ENCODE data around the gene HARS2. TPM values are rescaled to one million over a fixed set of nuclear protein-coding genes. Genes with fewer than 3 reads are reported as not detected.
A peak's percentile ranks its signal among the peaks of the same experiment; 100 is the strongest.
"Not testable (repeated sequence)": the region's sequence is repeated elsewhere in the genome, so short reads cannot be mapped to it uniquely, and the experiment has no call there.

The HARS2 gene
- total RNA-seq, 1 experiment from 2014 or later = 53.0 TPM

DNA sequence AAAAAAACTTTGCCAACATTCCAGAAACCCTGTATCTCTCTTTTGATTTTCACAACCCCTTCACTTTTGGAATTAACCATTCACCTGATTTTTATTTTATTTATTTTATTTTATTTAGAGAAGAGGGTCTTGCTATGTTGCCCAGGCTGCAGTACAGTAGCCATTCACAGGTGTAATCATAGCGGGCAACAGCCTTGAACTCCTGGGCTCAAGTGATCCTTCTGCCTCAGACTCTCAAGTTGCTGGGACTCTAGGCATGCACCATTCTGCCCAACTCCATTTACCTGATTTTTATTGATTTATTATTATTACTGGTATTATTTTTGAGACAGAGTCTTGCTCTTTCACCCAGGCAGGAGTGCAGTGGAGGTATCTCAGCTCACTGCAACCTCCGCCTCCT, 25.0 kb downstream of the HARS2 start:
- not testable (repeated sequence) for H3K36me3 ChIP-seq; H3K27me3 ChIP-seq (replicated peaks); H3K4me1 ChIP-seq (replicated peaks); H3K9me3 ChIP-seq (replicated peaks); H3K27ac ChIP-seq; H3K4me3 ChIP-seq
- DNase-seq (ENCODE audit: low read depth in 1 of 2, low spot score in 2 of 2) = peak in 1 of 2 experiments; percentile 25

DNA sequence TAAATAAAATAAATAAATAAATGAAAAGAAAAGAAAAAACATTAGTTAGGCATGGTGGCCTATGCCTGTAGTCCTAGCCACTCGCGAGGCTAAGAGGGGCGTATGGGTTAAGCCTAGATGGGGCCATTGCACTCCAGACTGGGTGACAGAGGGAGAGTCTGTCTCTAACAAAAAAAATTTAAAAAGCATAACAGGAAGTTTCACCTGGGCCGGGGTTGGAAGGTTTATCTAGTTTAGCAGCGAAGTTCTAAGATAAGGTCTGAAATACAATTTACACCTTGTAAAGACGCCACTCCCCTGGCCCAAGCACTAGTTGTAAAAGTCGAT, 27.0 kb downstream of the HARS2 start:
- Histone ChIP-seq H3K9me3 (replicated peaks) (no peaks in the 10 kb centered on the region), H3K27ac (peak overlapping the region; percentile 62), H3K4me1 (replicated peaks) (peaks cover 4% of the 10 kb centered on the region), H3K27me3 (replicated peaks) (no peaks in the 10 kb centered on the region), H3K36me3 (no peaks in the 10 kb centered on the region), H3K4me3 (peak overlapping the region; percentile 19)
- no peak for DNase-seq (ENCODE audit: low read depth in 1 of 2, low spot score in 2 of 2)

DNA sequence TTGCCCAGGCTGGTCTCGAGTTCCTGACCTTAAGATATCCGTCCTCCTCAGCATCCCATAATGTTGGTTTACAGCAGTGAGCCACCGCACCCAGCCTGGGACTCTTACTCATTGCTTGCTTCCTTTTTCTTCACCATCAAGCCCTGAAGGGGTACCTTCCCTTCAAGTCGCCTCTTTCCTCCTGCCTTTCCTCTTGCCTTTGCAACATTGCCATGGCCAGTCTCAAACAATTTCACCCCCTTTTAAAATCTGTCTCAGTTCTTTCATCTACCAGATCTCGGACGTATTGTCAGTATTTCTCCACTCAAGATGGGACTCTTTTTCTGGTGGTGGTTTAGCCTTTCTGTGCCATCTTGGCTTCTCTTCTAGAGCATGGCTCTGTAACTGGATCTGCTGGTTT, 29.5 kb downstream of the HARS2 start:
- peak in 1 of 2 experiments; percentile 28 for DNase-seq (ENCODE audit: low read depth in 1 of 2, low spot score in 2 of 2)

DNA sequence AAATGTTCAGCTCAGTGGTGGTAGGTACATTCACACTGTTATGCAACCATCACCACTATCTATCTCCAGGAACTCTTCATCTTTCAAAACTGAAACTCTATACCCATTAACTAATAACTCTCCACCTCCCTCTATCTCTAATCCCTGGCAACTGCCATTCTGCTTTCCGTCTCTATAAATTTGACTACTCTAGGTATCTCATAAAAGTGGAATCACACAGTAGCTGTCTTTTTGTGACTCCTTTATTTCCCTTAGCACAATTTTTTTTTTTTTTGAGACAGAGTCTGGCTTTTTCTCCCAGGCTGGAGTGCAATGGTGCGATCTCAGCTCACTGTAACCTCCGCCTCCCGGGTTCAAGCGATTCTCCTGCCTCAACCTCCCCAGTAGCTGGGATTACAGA, 30.1 kb downstream of the HARS2 start:
- H3K9me3 ChIP-seq (replicated peaks); H3K36me3 ChIP-seq; DNase-seq (ENCODE audit: low read depth in 1 of 2, low spot score in 2 of 2); H3K4me3 ChIP-seq; H3K27me3 ChIP-seq (replicated peaks); H3K27ac ChIP-seq; H3K4me1 ChIP-seq (replicated peaks): not testable (repeated sequence)

More for the DNA sequence above, 29.5 kb downstream of the HARS2 start:
- not testable (repeated sequence) for H3K27ac ChIP-seq; H3K9me3 ChIP-seq (replicated peaks); H3K4me1 ChIP-seq (replicated peaks); H3K27me3 ChIP-seq (replicated peaks); H3K36me3 ChIP-seq; H3K4me3 ChIP-seq

DNA sequence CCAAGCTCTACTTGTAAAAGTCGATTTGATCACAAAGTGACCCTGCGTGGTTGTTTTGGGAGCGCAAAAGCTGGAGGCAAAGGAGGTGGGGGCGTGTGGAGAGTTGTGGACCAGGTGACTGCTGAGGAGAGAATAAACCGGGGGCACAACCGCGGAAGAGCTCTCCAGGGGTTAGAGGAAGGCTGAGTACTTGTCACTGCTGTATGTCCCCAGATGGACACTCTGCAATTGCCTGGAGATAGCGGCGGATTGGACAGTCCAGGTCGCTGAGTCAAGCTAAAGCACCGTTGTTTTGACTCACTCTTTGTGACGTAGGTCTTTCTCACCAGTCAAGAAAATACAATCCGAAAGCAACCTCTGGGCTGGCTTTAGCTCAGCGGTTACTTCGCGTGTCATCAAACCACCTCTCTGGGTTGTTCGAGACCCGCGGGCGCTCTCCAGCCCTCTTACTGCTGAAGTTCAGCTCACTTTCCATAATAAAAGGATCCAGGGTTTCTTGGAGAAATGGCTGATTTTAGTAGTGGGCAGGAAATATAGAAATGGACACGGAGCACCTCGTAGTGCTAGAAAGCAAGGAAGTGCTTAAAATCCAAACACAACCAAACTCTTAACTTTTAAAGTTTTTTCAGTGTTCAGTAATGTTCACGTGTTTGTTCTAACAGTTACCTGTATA, 34.7 kb downstream of the HARS2 start:
- H3K36me3 ChIP-seq = no peaks in the 10 kb centered on the region
- peak; percentile 94 to 96 for DNase-seq (ENCODE audit: low read depth in 1 of 2, low spot score in 2 of 2)
- no peak overlapping the region for H3K27ac ChIP-seq
- peak overlapping the region; percentile 30 for H3K4me3 ChIP-seq
- no peaks in the 10 kb centered on the region for H3K4me1 ChIP-seq (replicated peaks)
- H3K27me3 ChIP-seq (replicated peaks) = no peaks in the 10 kb centered on the region
- H3K9me3 ChIP-seq (replicated peaks) = no peaks in the 10 kb centered on the region

DNA sequence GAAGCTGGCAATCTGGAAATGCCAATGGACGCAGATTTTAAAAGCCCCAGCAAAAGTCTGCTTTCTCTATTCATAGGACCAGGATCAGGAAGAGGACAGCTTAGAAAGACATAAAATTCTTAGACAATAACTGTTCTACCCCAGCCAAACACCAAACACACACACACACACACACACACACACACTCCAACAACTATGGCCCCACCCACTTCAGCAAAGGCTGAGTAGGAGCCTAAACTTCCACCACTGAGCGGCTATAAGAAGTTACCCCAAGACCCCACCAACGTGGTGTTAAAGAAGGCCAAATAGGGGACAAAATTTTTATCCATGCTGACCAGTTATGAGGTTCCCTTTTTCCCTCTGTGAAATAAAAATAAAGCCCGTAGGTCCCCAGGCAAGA, 41.8 kb downstream of the HARS2 start:
- Histone ChIP-seq H3K36me3 (no peaks in the 10 kb centered on the region), H3K27ac (no peak overlapping the region)

DNA sequence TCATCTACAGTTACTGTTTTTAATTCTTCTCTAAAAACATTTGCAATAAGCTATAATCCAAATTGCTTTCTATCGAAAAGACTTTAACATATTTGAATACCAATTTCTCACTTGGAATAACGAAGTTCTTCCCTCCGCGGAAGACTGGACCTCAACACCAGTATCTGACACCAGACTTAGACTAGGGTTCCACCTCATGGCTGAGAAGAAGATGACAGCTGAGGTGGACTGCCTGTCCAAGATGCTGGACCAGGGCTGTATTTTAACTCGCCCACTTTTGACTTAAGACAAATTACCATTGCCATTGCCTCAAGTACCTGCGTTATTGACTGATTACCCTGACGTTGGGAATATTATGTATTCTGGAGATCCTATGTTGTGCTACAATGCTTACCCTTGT, 43.1 kb downstream of the HARS2 start:
- Histone ChIP-seq H3K27ac (no peak overlapping the region), H3K4me3 (no peak overlapping the region), H3K27me3 (replicated peaks) (no peaks in the 10 kb centered on the region), H3K36me3 (no peaks in the 10 kb centered on the region), H3K4me1 (replicated peaks) (no peaks in the 10 kb centered on the region), H3K9me3 (replicated peaks) (0 out of 2 replicates have a peak, but pooled peaks cover under 1% of the 10 kb centered on the region)
- DNase-seq (ENCODE audit: low read depth in 1 of 2, low spot score in 2 of 2) = peak in 1 of 2 experiments; percentile 29

More for the DNA sequence above, 41.8 kb downstream of the HARS2 start:
- no peak for DNase-seq (ENCODE audit: low read depth in 1 of 2, low spot score in 2 of 2)
- Histone ChIP-seq H3K27me3 (replicated peaks) (no peaks in the 10 kb centered on the region), H3K4me3 (no peak overlapping the region), H3K4me1 (replicated peaks) (no peaks in the 10 kb centered on the region), H3K9me3 (replicated peaks) (no peaks in the 10 kb centered on the region)

DNA sequence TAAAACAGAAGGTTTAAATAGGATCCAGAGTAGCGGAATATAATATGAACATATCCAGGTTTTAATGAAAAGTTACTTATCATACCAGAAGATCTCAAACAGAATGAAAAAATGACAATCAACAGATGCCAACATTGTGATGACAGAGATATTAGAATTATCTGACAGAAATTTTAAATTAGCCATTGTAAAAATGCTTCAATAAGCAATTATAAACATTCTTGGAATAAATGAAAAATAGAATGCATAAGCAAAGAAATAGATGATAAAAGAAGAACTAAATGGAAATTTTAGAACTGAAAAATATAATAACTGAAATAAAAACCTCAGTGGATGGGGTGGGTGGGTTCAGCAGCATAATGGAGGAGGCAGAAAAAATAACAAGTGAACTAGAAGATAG, 46.2 kb downstream of the HARS2 start:
- Histone ChIP-seq H3K27ac (no peak overlapping the region), H3K27me3 (replicated peaks) (no peaks in the 10 kb centered on the region), H3K36me3 (no peaks in the 10 kb centered on the region), H3K9me3 (replicated peaks) (peaks cover 4% of the 10 kb centered on the region; the same call in 1 of the 2 replicates), H3K4me1 (replicated peaks) (no peaks in the 10 kb centered on the region), H3K4me3 (no peak overlapping the region)
- DNase-seq (ENCODE audit: low read depth in 1 of 2, low spot score in 2 of 2) = no peak

DNA sequence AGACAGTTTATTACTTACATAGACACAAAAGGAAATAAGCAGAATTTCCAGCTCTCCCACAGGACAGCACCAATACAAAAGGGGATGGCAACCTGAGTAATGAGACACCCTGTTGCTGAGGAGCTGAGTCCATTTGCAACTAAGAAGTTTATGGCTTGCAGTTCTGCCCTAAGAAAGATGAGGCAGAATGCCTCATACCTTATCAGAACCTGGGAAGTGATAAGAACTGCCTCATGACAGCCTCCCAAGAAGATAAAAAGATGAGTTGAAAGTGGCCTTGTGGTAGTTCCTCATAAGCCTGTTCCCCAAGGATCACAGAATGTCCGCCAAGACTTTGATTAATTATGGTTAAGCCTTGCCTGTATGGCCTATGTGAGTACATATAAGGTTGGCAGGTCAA, 50.7 kb downstream of the HARS2 start:
- Histone ChIP-seq H3K27me3 (replicated peaks) (no peaks in the 10 kb centered on the region), H3K27ac (no peak overlapping the region), H3K4me1 (replicated peaks) (no peaks in the 10 kb centered on the region), H3K36me3 (no peaks in the 10 kb centered on the region), H3K9me3 (replicated peaks) (peaks cover 7% of the 10 kb centered on the region; the same call in 1 of the 2 replicates), H3K4me3 (no peak overlapping the region)
- DNase-seq (ENCODE audit: low read depth in 1 of 2, low spot score in 2 of 2) = no peak

Other genes starting within 250 kb of the HARS2 start
- gene EIF4EBP3, start 143.8 kb upstream of the HARS2 start, total RNA-seq (2014; rRNA removed; shearing (Covaris generic)) = 1.4 TPM in 1 of 2 replicates, not detected in the other
- 76.0 and 81.9 TPM in 2 replicates for gene SRA1, start 134.0 kb upstream of the HARS2 start, total RNA-seq (2014; rRNA removed; shearing (Covaris generic))
- 12.0 and 16.2 TPM in 2 replicates for gene APBB3, start 126.9 kb upstream of the HARS2 start, total RNA-seq (2014; rRNA removed; shearing (Covaris generic))
- 56.7 and 65.8 TPM in 2 replicates for gene SLC35A4, start 126.6 kb upstream of the HARS2 start, total RNA-seq (2014; rRNA removed; shearing (Covaris generic))
- gene CD14, start 58.3 kb upstream of the HARS2 start, total RNA-seq (2014; rRNA removed; shearing (Covaris generic)) = 7.6 and 10.3 TPM in 2 replicates
- 17.9 and 100 TPM in 2 replicates for gene TMCO6, start 52.0 kb upstream of the HARS2 start, total RNA-seq (2014; rRNA removed; shearing (Covaris generic))
- 125 and 176 TPM in 2 replicates for gene NDUFA2, start 43.8 kb upstream of the HARS2 start, total RNA-seq (2014; rRNA removed; shearing (Covaris generic))
- gene IK, start 43.6 kb upstream of the HARS2 start, total RNA-seq (2014; rRNA removed; shearing (Covaris generic)) = 130 and 154 TPM in 2 replicates
- gene WDR55, start 26.6 kb upstream of the HARS2 start, total RNA-seq (2014; rRNA removed; shearing (Covaris generic)) = 16.0 and 20.8 TPM in 2 replicates
- gene DND1, start 17.9 kb upstream of the HARS2 start, total RNA-seq (2014; rRNA removed; shearing (Covaris generic)) = 0.16 and 1.2 TPM in 2 replicates
- gene HARS1, start 85 bp upstream of the HARS2 start, total RNA-seq (2014; rRNA removed; shearing (Covaris generic)) = 133 and 135 TPM in 2 replicates
- gene ZMAT2, start 9.0 kb downstream of the HARS2 start, total RNA-seq (2014; rRNA removed; shearing (Covaris generic)) = 99.1 and 114 TPM in 2 replicates
- not detected in 2 replicates for gene PCDHA1, start 94.7 kb downstream of the HARS2 start, total RNA-seq (2014; rRNA removed; shearing (Covaris generic))
- not detected in 2 replicates for gene PCDHA2, start 103.4 kb downstream of the HARS2 start, total RNA-seq (2014; rRNA removed; shearing (Covaris generic))
- gene PCDHA3, start 109.6 kb downstream of the HARS2 start, total RNA-seq (2014; rRNA removed; shearing (Covaris generic)) = 0.05 TPM in 1 of 2 replicates, not detected in the other
- gene PCDHA4, start 115.6 kb downstream of the HARS2 start, total RNA-seq (2014; rRNA removed; shearing (Covaris generic)) = 0.50 TPM in 1 of 2 replicates, not detected in the other
- gene PCDHA5, start 130.2 kb downstream of the HARS2 start, total RNA-seq (2014; rRNA removed; shearing (Covaris generic)) = not detected in 2 replicates
- not detected in 2 replicates for gene PCDHA6, start 136.5 kb downstream of the HARS2 start, total RNA-seq (2014; rRNA removed; shearing (Covaris generic))
- 0.03 TPM in 1 of 2 replicates, not detected in the other for gene PCDHA7, start 142.8 kb downstream of the HARS2 start, total RNA-seq (2014; rRNA removed; shearing (Covaris generic))
- 0.13 TPM in 1 of 2 replicates, not detected in the other for gene PCDHA8, start 149.7 kb downstream of the HARS2 start, total RNA-seq (2014; rRNA removed; shearing (Covaris generic))
- gene PCDHA9, start 156.9 kb downstream of the HARS2 start, total RNA-seq (2014; rRNA removed; shearing (Covaris generic)) = under 0.01 TPM in 1 of 2 replicates, not detected in the other
- not detected in 2 replicates for gene PCDHA10, start 164.4 kb downstream of the HARS2 start, total RNA-seq (2014; rRNA removed; shearing (Covaris generic))
- not detected in 2 replicates for gene PCDHA11, start 177.5 kb downstream of the HARS2 start, total RNA-seq (2014; rRNA removed; shearing (Covaris generic))
- not detected in 2 replicates for gene PCDHA12, start 183.9 kb downstream of the HARS2 start, total RNA-seq (2014; rRNA removed; shearing (Covaris generic))
- not detected in 2 replicates for gene PCDHA13, start 190.7 kb downstream of the HARS2 start, total RNA-seq (2014; rRNA removed; shearing (Covaris generic))
- gene PCDHAC1, start 234.8 kb downstream of the HARS2 start, total RNA-seq (2014; rRNA removed; shearing (Covaris generic)) = 0.28 TPM in 1 of 2 replicates, not detected in the other

Measured in SJSA1 (cell line).